HG03571 (cell line): ENCODE data around the gene CYP27A1.
"Not testable (repeated sequence)": the region's sequence is repeated elsewhere in the genome, so short reads cannot be mapped to it uniquely, and the experiment has no call there.

Experiments
- ATAC-seq: cut with Tn5 transposase; IDR thresholded peaks from one replicate; pipeline ENCODE4 v1.9.1; 2021; ENCODE audit not compliant: unreplicated experiment

Gene CYP27A1

DNA sequence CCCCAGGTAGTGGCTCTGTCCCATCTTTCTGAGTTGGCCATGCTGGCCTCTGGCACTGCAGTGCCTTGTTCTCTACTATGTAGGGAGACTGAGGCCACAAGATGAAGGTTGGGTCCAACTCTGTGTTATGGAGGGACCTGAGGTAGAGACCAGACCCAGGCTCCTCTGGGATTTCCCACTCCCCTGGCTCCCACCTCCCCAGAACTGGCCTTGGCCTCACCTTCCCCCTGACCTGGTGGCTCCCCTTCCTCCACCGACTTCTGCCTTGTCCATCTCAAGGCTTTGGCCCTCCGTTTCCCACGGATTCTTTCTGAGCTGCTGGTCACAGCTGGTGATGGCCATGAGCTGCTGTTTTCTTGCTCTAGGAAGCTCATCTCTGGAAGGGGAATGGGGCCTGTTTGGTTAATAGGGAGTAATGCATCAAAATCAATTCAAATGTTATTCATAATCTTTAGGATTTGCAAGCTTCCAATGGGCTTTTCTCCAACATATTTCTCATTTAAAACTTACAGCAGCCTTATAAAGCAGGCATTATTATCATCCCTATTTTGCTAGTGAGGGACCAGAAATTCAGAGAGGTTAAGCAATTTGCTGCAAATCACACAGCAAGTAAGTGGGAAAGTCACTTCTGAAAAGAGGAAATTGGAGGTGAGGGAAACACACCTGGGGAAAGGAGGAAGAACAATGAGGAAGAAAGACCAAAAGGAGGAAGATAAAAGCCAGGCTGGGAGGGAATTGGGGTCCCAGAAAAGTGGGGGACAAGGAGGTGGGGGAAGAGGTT is 48.8 kb downstream of the CYP27A1 start:
- no peak for ATAC-seq

DNA sequence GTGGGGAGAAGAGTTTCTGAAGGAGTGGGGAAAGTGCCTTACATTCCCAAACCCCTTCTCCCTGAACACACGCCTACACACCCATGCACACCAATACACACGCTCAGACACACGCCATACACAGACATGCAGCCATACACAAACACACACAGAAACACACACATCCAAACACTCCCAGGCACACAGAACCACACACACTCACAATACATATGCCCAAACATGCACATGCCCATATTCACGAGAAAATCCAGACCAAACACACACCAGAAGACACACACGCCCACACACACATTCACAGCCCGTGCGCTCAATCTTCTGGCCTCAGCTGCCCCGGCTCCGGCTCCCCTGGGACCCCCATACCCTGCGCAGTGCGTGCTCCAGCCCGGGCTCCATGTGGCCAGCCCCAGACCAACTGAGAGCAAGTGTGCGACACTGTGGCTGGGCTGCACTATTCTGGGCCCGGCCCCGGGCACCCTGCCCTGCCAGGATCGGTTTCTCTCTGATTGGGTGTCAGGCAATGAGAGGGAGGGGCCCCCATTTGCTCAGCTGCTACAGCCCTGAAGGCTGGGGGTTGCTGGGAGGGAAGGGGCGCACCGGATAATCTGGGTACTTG is 49.5 kb downstream of the CYP27A1 start, which contains the start of gene PRKAG3:
TSS of gene PRKAG3 (minus strand) at position 426 of the 613 bp plus-strand sequence.
- ATAC-seq = no peak

DNA sequence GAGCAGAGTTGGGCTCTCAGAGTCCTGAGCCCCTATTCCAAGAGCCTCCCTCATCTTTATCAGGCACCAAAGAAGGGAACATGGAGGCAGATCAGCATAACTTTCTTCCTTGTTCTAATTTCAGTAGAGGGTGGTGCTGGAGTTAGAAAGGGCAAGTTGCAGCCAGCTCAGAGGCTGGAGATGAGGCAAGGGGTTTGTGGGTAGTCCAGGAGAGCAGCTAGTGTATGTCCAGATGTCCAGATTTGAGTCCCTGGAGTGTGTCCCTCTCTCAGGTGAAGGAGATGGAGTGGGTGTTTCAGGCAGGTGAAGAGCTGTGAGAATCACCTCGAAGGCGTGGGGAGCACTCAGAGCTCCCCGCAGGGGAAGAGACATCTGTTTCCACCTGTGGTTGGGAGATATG is 50.1 kb downstream of the CYP27A1 start:
- no peak for ATAC-seq

DNA sequence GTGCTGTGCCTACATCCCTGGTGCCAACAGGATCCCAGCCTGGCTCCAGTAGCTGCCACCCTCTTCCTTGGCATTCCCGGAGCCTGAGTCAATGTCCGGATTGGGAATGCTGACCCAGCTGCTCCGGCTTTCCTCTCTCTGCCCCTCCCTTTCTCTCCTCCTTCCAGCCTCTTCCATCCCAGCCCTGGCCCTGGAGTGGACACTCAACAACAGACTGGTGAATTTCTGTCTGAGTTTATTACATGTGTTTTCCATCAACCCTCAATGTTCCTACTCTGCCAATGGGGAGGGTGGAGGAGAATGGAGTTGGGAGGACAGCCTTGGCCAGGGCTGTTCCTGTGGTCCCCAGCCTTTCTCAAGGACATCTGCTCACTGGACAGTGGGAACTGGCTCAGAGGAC is 50.6 kb downstream of the CYP27A1 start:
- no peak for ATAC-seq

DNA sequence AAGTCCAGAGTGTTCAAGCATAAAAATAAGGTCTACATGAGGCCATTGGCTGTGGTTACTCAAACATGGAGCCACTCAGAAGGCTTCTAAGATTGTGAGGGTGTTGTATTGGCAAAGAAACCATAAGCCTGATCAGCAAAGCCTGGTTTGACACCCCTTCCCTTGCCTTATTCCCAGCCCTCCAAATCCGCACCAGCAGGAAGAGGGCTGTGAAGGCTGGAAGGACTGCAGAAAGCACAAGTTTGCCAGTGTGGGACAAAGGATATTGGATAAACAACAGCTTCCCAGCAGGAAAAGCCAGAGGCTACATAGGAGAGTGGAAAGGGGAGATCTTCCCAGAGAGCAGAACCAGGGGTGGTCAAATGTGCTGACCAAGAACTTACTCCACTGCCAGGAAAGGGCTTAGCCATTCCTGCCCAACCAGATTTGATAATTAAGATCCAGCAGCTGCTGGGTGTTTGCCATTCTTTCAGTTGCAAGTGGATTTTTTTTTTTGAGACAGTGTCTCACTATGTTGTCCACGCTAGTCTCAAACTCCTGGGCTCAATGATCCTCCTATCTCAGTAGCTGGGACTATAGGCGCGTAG is 51.2 kb downstream of the CYP27A1 start:
- ATAC-seq = no peak

DNA sequence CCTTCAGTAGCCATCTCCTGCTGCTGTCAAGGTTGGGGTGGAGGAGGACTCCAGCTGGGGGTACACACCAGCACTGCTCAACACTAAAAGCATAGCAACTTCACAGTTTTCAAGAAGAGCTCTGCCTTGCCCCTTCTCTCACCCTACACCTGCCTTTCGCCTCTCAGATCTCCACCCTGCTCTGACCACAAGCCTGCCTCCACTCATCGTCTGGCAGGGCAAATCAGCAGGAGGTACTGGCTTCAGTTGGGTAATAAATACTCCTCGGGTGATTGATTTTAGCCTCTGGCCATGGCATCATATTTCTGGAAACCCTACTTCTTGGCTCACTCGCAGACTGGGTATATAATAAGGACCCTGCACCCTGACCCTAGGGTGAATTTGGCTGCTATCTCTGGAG is 52.7 kb downstream of the CYP27A1 start:
- ATAC-seq = no peak

DNA sequence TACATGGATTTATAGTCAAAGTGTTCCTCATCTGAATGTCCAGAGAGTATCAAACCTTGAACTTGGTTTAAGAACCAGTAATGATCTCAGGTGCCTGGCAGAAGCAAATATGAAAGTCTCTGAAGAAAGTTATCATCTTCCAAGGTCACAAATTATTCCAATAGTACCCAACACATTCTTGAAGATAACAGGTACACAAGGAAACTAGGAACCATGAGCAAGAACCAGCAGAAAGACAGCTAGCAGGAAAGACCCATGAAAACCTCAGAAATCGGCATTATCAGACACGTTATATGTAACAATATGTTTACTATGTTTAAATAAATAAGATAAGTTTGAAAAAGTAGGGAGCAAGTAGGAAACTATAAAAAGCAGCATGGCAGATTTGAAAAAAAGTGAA is 55.5 kb downstream of the CYP27A1 start:
- ATAC-seq = no peak

DNA sequence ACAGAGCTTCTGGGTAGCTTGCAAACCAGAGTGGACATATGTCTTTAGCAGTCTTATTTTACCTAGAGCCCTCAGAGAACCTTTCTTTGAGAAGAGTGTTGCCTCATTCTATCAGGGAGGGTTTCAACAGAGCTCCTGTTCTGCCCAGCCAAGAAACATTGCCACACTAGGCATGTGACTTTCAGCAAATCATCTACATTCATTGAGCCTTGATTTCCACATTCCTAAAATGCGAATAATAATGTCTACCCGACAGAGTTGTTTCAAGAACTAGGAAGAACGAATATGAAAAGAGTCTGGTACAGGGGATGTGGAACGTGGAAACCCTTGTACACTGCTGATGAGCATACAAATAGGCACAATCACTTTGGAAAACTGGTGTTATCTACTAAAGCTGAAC is 57.5 kb downstream of the CYP27A1 start:
- ATAC-seq = no peak

DNA sequence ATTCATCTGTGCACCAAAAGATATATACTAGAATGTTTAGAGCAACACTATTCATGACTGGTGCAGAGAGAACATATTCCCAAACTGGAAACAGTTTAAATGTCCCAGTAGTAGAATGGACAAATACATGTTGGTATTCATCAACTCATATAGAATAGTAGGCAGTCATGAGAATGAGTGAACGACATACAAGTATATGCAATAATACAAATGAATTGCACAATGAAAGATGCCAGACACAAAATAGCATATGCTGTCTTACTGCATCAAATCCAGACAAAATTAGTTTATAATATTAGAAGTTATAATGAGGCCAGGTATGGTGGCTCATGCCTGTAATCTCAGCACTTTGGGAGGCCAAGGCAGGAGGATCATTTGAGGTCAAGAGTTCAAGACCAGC is 57.9 kb downstream of the CYP27A1 start:
- ATAC-seq = no peak

DNA sequence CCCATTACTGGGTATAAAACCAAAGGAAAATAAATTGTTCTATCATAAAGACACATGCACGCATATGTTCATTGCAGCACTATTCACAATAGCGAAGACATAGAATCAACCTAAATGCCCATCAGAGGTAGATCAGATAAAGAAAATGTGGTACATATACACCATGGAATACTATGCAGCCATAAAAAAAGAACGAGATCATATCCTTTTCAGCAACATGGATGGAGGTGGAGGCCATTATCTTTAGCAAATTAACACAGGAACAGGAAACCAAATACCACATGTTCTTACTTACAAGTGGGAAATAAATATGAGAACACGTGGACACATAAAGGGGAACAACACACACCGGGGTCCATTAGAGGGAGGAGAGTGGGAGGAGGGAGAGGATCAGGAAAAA is 62.4 kb downstream of the CYP27A1 start:
- not testable (repeated sequence) for ATAC-seq

DNA sequence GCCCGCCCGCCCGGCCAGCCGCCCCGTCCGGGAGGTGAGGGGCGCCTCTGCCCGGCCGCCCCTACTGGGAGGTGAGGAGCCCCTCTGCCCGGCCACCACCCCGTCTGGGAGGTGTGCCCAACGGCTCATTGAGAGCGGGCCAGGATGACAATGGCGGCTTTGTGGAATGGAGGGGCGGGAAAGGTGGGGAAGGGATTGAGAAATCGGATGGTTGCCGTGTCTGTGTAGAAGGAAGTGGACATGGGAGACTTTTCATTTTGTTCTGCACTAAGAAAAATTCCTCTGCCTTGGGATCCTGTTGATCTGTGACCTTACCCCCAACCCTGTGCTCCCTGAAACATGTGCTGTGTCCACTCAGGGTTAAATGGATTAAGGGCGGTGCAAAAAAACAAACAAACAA is 65.0 kb downstream of the CYP27A1 start:
- not testable (repeated sequence) for ATAC-seq

DNA sequence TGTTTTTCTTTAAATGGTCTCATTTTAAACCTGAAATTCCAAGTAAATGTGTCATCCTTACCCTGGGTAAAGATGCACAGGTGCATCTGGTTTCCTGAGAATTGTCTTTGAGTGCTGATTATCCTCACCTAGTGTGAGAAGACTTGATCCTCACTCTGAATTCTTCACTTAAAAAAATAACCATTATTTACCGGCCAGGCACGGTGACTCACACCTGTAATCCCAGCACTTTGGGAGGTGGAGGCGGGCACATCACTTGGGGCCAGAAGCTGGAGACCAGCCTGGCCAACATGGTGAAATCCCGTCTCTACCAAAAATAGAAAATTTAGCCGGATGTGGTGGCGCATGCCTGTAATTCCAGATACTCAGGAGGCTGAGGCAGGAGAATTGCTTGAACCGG is 67.8 kb downstream of the CYP27A1 start:
- no peak for ATAC-seq

DNA sequence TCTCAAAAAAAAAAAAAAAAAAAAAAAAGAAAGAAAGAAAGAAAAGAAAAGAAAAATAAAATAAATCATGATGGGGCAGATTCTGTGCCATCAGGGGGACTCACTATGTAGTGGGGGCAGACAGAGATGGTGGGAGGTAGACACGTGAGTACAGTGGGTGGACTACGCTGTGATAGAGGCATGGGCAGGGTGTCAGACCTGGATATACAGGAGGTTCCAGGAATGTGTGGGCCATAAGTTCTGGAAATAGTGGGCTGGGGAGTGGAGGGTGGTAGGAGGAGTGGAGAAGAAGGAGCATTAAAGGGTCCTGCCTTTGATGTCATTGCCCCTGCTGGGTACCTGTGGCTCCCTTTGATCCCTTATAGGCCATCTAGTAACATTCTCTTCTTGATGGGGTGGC is 68.8 kb downstream of the CYP27A1 start:
- no peak for ATAC-seq

DNA sequence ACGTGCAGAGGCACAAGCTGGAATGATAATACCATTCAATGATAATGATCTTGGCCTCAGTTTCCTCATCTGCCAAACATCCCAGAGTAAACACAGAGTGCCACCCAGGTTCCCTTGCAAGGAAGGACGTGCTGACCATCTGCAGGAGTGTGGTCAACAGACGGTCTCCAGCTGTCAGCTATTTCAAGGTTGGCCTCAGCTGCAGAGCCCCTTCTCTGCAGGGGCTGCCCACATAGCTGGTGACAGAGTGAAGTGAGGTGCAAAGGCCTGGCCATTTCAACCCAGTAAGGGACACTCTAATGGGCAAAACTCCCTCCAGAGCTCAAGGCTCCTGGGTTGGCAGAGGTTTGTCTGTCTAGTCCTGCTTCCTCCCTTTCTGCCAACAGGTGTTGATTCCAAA is 69.3 kb downstream of the CYP27A1 start:
- no peak for ATAC-seq

DNA sequence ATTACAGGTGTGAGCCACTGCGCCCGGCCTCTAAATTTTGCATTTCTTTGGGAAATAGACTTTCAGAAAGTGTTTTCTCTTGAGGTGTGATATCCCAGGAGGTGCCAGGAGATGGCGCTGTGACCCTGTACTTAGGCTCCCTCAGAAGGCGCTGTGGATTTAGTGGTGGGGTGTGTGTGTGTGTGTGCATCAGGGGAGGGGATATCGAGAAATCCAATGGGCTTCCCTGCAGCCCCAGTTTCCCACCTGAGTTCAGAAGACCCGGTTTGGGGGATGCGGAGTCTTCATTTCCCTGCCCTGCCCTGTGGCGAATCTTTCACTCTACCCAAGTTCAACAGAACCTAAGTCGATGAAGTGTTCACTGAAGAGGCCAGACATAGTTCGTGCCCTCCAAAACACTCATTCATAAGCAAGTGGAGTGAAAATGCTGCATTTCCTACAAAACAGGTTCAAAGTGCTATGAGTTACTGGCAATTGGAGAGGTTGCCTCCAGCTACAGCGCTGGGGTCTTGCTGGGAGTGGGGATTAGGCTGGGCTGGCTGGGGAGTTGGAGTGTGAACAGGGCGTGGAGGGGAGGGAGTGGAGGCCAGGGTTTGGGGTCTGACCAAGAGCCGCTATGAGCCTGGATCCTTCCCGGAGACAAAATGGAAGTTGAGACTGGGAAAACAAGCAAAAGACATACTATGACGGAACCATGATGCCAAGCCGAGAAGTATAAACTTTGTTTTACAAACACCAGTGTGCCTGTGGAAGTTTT is 71.1 kb downstream of the CYP27A1 start:
- no peak for ATAC-seq

DNA sequence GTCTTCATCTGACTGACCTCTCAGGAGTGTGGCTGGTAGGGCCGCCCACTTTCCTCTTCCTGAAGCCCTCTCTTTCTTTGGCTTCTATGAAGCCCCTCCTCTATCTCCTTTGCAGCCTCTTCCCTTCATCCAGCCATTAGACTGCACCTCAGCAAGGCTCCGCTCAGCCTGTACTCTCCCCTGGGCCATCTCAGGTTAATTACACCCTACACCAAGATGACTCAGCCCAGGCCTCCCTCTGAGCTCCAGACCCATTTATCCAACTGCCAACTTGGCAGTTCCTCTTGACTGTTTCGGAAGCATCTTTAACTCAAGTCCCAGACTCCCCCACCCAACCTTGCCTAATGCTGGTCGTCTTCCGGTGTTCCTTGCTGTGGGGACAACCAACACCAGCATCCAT is 71.8 kb downstream of the CYP27A1 start:
- ATAC-seq = no peak

DNA sequence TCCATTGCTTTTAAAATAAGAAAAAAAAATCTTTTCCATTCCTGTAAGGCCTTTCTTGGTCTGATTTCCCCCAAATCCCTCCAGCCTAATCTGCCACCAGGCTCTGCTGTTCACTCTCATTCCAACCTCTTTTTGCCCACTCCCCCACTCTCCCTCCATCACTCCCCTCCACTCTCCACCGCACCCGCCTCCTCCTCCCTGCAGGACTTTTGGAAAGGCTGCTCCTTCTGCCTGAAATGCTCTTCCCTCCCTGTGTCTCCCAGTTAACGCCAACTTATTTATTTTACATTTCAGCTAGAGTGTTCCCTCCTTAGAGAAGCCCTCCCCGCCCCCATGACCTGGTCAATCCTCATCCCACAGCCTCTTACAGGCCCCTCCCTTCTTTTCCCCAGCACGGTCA is 72.9 kb downstream of the CYP27A1 start:
- ATAC-seq = no peak

DNA sequence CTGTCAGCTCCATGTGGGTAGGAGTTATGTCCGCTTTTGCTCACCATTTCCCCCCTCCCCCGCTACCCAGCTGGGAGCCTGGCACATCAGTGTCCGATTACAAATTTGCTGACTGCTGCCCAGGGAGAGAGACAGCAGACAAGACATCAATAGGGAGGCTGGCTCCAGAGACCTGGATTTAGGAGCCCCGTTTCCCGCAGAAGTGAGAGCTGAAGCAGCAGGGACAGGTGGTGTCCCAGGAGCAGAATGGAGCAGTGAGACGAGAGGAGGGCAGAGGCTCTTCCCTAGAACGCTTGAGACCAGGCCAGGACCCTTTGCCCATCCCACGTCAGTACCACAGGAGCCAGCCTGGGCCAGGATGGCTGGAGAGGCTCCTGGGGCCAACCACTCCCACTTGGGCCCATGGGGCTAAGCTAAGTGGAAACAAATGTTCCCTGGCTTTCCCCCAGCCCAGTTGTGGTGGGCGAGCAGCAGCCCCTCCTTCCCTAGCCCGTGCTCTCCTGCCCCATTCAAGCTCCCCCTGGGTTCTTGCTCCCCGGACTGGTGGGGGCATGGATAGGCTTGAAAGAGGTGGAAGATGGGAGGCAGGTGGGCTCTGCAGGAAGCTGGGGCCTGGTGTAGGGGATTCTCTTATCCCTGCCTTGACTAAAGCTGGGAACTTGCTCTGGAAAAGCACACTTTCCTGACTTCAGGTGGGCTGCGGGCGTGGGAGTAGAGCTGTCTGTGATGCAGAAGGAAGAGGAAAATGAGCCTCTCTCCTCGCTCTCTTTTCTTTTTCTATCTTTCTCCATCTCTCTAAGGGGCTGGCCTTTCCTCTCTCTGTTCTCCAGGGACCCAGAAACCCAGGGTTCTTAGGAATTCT is 73.6 kb downstream of the CYP27A1 start:
- ATAC-seq = no peak

DNA sequence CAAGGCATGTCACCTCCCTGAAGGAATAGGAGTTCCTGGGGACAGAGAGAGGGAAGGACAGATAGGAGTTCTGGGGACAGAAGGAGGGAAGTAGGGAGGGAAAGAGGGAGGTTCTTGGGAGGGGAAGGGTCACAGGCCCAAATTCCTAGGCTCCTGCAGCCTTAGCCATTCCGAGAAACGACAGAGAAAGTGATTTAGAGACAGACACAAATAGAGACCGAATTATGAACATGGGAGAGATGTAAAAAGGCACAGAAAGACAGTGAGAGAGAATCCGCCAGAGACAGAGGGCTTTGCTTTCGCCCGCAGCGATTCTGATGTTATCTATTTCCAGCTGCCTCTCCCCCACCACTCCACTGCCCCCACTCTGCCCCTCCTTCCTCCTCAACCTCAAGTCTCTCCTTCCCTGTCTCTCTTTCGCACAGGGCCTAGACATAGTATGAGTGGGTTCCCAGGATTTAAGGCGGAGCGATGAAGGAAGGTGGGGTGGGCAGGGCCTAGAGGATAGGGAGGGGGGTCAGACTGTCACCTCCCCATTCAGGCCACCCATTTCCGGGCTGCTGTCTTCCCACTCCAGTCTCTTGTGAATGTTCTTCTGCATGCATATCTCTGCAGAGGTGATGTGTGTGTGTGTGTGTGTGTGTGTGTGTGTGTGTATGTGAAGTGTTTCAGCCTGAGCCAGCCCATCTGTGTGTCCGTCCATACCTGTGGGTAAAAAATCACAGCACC is 74.4 kb downstream of the CYP27A1 start:
- no peak for ATAC-seq

DNA sequence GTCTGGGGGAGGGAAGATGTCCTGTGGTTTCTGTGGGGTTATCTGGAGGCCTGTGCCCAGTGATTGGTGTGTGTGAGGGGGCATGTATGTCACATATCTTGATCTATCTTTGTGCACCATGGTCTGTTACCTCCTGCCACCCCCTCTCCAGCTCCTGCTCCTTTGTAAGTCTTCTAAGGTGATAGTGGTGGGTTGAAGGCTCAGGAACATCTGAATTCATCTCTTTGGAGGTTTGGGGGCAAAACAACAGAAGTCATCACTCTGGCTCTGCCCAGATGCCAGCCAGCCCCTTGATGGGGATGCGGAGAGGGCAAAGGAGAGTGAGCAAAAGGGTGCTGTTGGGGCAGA is 74.9 kb downstream of the CYP27A1 start:
- ATAC-seq = no peak
